Brain microvascular endothelial cell (primary cell): Measurements from ENCODE around the gene CNTNAP2.

Experiments
- DNase-seq: peaks from one replicate; pipeline ENCODE4 v3.0.0-alpha.2; 2020
- H3K27ac ChIP-seq: fragments of 250-450 bp; sonication (Bioruptor Pico); 2 replicates; pipeline ENCODE4 v1.5.1; 2020; ENCODE audit warnings: mild to moderate bottlenecking, moderate library complexity
- H3K27me3 ChIP-seq: fragments of 250-450 bp; sonication (Bioruptor Pico); replicated peaks from 2 replicates; pipeline ENCODE4 v1.5.1; 2020; ENCODE audit warnings: mild to moderate bottlenecking
- H3K36me3 ChIP-seq: fragments of 250-450 bp; sonication (Bioruptor Pico); replicated peaks from 2 replicates; pipeline ENCODE4 v1.5.1; 2020; ENCODE audit warnings: mild to moderate bottlenecking
- H3K4me3 ChIP-seq: 2 replicates; pipeline ENCODE4 v1.5.1; 2011; ENCODE audit warnings: low read depth, mild to moderate bottlenecking, control low read depth, low read length, moderate library complexity
- in situ Hi-C: cut with HindIII; loops from 2 replicates; pipeline ENCODE4 v1.10.0; 2017; ENCODE audit warnings: low sequenced_read_pairs, low pct_ligation_motif_present
- TF ChIP-seq, protein P1 (sequence below): IDR thresholded peaks from 2 replicates; pipeline ENCODE4 v1.5.1; 2011; ENCODE audit warnings: low read depth, mild to moderate bottlenecking, moderate library complexity, low read length, control low read depth, inconsistent platforms; ENCODE audit errors: missing control alignments

Gene CNTNAP2

GRCh38 chr7:146690987-146691386 is 574.4 kb downstream of the CNTNAP2 start:
- no peak overlapping the region for H3K4me3 ChIP-seq
- DNase-seq = no peak
- in situ Hi-C loops = no loop called here
- no peaks in the 10 kb centered on the region for H3K36me3 ChIP-seq
- H3K27me3 ChIP-seq = no peaks in the 10 kb centered on the region
- no peak overlapping the region for H3K27ac ChIP-seq
- TF ChIP-seq, protein P1, sequence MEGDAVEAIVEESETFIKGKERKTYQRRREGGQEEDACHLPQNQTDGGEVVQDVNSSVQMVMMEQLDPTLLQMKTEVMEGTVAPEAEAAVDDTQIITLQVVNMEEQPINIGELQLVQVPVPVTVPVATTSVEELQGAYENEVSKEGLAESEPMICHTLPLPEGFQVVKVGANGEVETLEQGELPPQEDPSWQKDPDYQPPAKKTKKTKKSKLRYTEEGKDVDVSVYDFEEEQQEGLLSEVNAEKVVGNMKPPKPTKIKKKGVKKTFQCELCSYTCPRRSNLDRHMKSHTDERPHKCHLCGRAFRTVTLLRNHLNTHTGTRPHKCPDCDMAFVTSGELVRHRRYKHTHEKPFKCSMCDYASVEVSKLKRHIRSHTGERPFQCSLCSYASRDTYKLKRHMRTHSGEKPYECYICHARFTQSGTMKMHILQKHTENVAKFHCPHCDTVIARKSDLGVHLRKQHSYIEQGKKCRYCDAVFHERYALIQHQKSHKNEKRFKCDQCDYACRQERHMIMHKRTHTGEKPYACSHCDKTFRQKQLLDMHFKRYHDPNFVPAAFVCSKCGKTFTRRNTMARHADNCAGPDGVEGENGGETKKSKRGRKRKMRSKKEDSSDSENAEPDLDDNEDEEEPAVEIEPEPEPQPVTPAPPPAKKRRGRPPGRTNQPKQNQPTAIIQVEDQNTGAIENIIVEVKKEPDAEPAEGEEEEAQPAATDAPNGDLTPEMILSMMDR = no peak

- Histone ChIP-seq H3K27me3 (no peaks in the 10 kb centered on the region), H3K4me3 (no peak overlapping the region), H3K36me3 (no peaks in the 10 kb centered on the region), H3K27ac (no peak overlapping the region)
- DNase-seq = no peak
- in situ Hi-C loops = no loop called here
- TF ChIP-seq, protein P1 = no peak
Measured at GRCh38 chr7:146698995-146699610, 582.5 kb downstream of the CNTNAP2 start.

GRCh38 chr7:146700015-146700560 is 583.5 kb downstream of the CNTNAP2 start:
- no peak overlapping the region for H3K4me3 ChIP-seq

GRCh38 chr7:146701166-146701565 is 584.6 kb downstream of the CNTNAP2 start:
- Histone ChIP-seq H3K27me3 (no peaks in the 10 kb centered on the region), H3K36me3 (no peaks in the 10 kb centered on the region), H3K4me3 (no peak overlapping the region), H3K27ac (no peak overlapping the region)
- in situ Hi-C loops = no loop called here
- TF ChIP-seq, protein P1 = no peak
- no peak for DNase-seq

More at GRCh38 chr7:146700015-146700560, 583.5 kb downstream of the CNTNAP2 start:
- H3K36me3 ChIP-seq = no peaks in the 10 kb centered on the region
- no peaks in the 10 kb centered on the region for H3K27me3 ChIP-seq
- no peak overlapping the region for H3K27ac ChIP-seq
- in situ Hi-C loops = no loop called here
- DNase-seq = no peak
- TF ChIP-seq, protein P1 = no peak

- DNase-seq = no peak
- H3K27ac ChIP-seq = no peak overlapping the region
- in situ Hi-C loops = no loop called here
- H3K36me3 ChIP-seq = no peaks in the 10 kb centered on the region
- H3K4me3 ChIP-seq = no peak overlapping the region
- H3K27me3 ChIP-seq = no peaks in the 10 kb centered on the region
- TF ChIP-seq, protein P1 = no peak
Measured at GRCh38 chr7:146702898-146703297, 586.3 kb downstream of the CNTNAP2 start.
